Measurements from ENCODE around the gene OR7C2.
"Not testable (repeated sequence)": the region's sequence is repeated elsewhere in the genome, so short reads cannot be mapped to it uniquely, and the experiment has no call there.

Gene OR7C2

GRCh38 chr19:14941189-14941588, at the start of gene OR7C2:
Gene OR7C2 (plus strand): TSS chr19:14941489. CDS start chr19:14941489, 0 bp downstream.
- DNase-seq: no peak

- no peak for DNase-seq
These were observed 39.5 kb upstream of the OR7C2 start for GRCh38 chr19:14901675-14902260.

GRCh38 chr19:14906711-14907110, 34.6 kb upstream of the OR7C2 start:
- no peak for DNase-seq

GRCh38 chr19:14915116-14915515, 26.2 kb upstream of the OR7C2 start:
- DNase-seq: no peak

GRCh38 chr19:14916848-14917247, 24.4 kb upstream of the OR7C2 start:
- DNase-seq: no peak

GRCh38 chr19:14933506-14933905, 7.8 kb upstream of the OR7C2 start:
- DNase-seq: no peak

- DNase-seq: no peak
These were observed 1.0 kb upstream of the OR7C2 start for GRCh38 chr19:14940266-14940665.

- DNase-seq: peak; percentile 79 to 83
These were observed 2.3 kb downstream of the OR7C2 start for GRCh38 chr19:14943601-14944000.

- DNase-seq: no peak
These were observed 3.2 kb downstream of the OR7C2 start for GRCh38 chr19:14944456-14944855.

- not testable (repeated sequence) for DNase-seq
These were observed 8.1 kb downstream of the OR7C2 start for GRCh38 chr19:14949413-14949812.

- no peak for DNase-seq
These were observed 8.6 kb downstream of the OR7C2 start for GRCh38 chr19:14949876-14950275.

GRCh38 chr19:14950421-14950820, 9.1 kb downstream of the OR7C2 start:
- no peak for DNase-seq

GRCh38 chr19:14952767-14953166, 11.5 kb downstream of the OR7C2 start:
- DNase-seq: no peak

GRCh38 chr19:14954071-14954655, 12.9 kb downstream of the OR7C2 start:
- DNase-seq: no peak

- no peak for DNase-seq
These were observed 16.2 kb downstream of the OR7C2 start for GRCh38 chr19:14957464-14957863.

- DNase-seq: no peak
These were observed 18.0 kb downstream of the OR7C2 start for GRCh38 chr19:14959263-14959662.

GRCh38 chr19:14961956-14962685, 20.8 kb downstream of the OR7C2 start:
- DNase-seq: no peak

GRCh38 chr19:14968247-14968646, 27.0 kb downstream of the OR7C2 start:
- DNase-seq: no peak

- no peak for DNase-seq
These were observed 30.2 kb downstream of the OR7C2 start for GRCh38 chr19:14971474-14971873.

- no peak for DNase-seq
These were observed 31.4 kb downstream of the OR7C2 start for GRCh38 chr19:14972676-14973075.

GRCh38 chr19:14974488-14974887, 33.2 kb downstream of the OR7C2 start:
- DNase-seq: no peak

- no peak for DNase-seq
These were observed 35.8 kb downstream of the OR7C2 start for GRCh38 chr19:14977128-14977527.

- DNase-seq: no peak
These were observed 37.0 kb downstream of the OR7C2 start for GRCh38 chr19:14978161-14978776.
